Lung (tissue), 12 donors: ENCODE measurements around the gene RAB44. TPM values are rescaled to one million over a fixed set of nuclear protein-coding genes. Genes with fewer than 3 reads are reported as not detected.

Experiments used
- ATAC-seq: fragments of 200-7000 bp; cut with Tn5 transposase; one replicate; pipeline ENCODE4 v1.9.1; 2020; ENCODE audit warnings: moderate number of reproducible peaks; ENCODE audit not compliant: insufficient read depth, low FRiP score
- DNase-seq, 3 donors: peaks; one replicate each; pipeline ENCODE4 v3.0.0-alpha.2; 2013 to 2017
- H3K27ac ChIP-seq, 2 donors: one replicate each; pipeline ENCODE4 v1.5.1; 2013; ENCODE audit warnings: mild to moderate bottlenecking in 2 of 2, moderate library complexity in 2 of 2, control low read depth in 1 of 2, inconsistent platforms in 1 of 2, low read depth in 1 of 2, low read length in 1 of 2
- H3K27me3 ChIP-seq, 3 donors: one replicate each; pipeline ENCODE4 v1.5.1; 2013; ENCODE audit warnings: low read length in 2 of 3; ENCODE audit not compliant: control insufficient read depth in 3 of 3, insufficient read depth in 3 of 3
- H3K36me3 ChIP-seq, 4 donors: one replicate each; pipeline ENCODE4 v1.5.1; 2013; ENCODE audit warnings: low read length in 4 of 4, mild to moderate bottlenecking in 1 of 4, moderate library complexity in 1 of 4; ENCODE audit not compliant: control insufficient read depth in 4 of 4, insufficient read depth in 4 of 4
- H3K4me1 ChIP-seq, 5 donors: one replicate each; pipeline ENCODE4 v1.5.1; 2013; ENCODE audit warnings: low read length in 5 of 5, mild to moderate bottlenecking in 2 of 5, moderate library complexity in 1 of 5; ENCODE audit not compliant: control insufficient read depth in 5 of 5, insufficient read depth in 5 of 5
- H3K4me3 ChIP-seq: one replicate; pipeline ENCODE4 v1.5.1; 2013; ENCODE audit warnings: mild to moderate bottlenecking, control low read depth, moderate library complexity
- H3K9ac ChIP-seq, 2 donors: one replicate each; pipeline ENCODE4 v1.5.1; 2013; ENCODE audit warnings: low read length in 2 of 2, control low read depth in 1 of 2; ENCODE audit not compliant: insufficient read depth in 1 of 2
- H3K9me3 ChIP-seq, 4 donors: one replicate each; pipeline ENCODE4 v1.5.1; 2013; ENCODE audit warnings: low read length in 3 of 4, mild to moderate bottlenecking in 1 of 4, moderate library complexity in 1 of 4; ENCODE audit not compliant: control insufficient read depth in 4 of 4, insufficient read depth in 3 of 4
- WGBS, 2 donors: extraction: QIAGEN DNeasy Blood & Tissue Kit; methylation state at CpG; one replicate each; pipeline ENCODE4 v1.1.7; 2013; 5-methylcytosine and 5-hydroxymethylcytosine counted together
- polyA plus RNA-seq, 2 donors: library from polyadenylated mRNA; stranded (reverse); fragments of 200-250 nt; gene quantifications; one replicate each; pipeline ENCODE4 v1.2.1, GENCODE V29; 2013
- total RNA-seq, 2 donors: library from RNA; depleted of rRNA in 1 of 2; stranded (reverse); fragments of >200 nt in 1 of 2; gene quantifications; one replicate each; pipeline ENCODE4 v1.2.1, GENCODE V29; 2014 to 2021
- TF ChIP-seq, protein P1 (sequence below): IDR thresholded peaks from 2 replicates; pipeline ENCODE4 v1.5.1; 2012; ENCODE audit warnings: mild to moderate bottlenecking; ENCODE audit errors: control extremely low read depth, extremely low read depth
- donor health status: control.
- donor health status: control.
- donor health status: Bipolar disorder and iron deficiency.
- donor health status: healthy.
- donor health status: DM: yes; HTN: yes; CAD: no.

RAB44 gene
- total and polyA plus RNA-seq, 4 donors = 0.26 to 1.5 (median 0.91) TPM

DNA sequence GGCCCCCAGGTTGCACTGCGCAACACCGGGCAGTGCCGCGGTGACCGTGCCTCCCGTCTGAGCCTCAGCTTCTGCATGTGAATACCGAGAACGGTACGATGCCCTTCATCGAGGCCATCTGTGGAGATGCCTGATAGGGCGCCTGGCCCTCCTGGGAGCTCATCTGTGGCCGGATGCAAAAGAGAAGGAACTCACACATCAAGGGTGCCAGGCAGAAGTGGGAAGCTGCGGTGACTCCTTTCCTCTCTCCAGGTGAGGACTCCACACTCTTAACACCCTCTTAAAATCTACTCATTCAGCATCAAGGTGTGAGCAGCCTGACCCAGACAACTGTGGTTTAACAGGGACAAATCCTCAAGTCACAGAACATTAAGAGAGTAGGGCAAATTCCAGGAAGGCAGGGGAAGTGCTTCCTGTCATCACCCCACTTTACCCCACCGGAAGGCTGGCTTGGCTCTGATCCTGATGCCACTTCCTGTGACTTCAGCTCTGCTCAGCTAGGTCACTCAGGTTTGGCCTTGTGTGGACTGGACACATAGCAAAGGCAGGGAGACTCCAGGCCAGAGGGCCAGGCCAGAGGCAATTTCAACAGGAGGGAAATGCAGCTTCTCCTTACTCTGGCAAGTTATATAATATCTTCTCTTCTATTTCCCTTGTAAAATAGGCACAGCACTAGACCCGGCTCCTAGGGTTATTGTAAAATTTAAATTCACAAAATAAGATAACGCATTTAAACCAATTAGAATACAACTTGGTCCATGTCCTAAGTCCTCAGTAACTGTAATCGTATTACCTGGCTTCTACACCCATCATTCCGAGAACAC, 72.3 kb downstream of the RAB44 start:
- Histone ChIP-seq H3K36me3 (no peaks in the 10 kb centered on the region), H3K27ac (peak overlapping the region in 1 of 2 donors; percentile 37), H3K4me1 (peaks cover 0 to 11% (median 0%) of the 10 kb centered on the region in 5 donors), H3K9ac (no peak overlapping the region), H3K4me3 (no peak overlapping the region), H3K9me3 (no peaks in the 10 kb centered on the region), H3K27me3 (no peaks in the 10 kb centered on the region)
- 34 to 64% methylated on average over 18 of the region's 18 CpGs for WGBS, 2 donors
- DNase-seq = peak in 1 of 3 donors; percentile 25
- TF ChIP-seq, protein P1, sequence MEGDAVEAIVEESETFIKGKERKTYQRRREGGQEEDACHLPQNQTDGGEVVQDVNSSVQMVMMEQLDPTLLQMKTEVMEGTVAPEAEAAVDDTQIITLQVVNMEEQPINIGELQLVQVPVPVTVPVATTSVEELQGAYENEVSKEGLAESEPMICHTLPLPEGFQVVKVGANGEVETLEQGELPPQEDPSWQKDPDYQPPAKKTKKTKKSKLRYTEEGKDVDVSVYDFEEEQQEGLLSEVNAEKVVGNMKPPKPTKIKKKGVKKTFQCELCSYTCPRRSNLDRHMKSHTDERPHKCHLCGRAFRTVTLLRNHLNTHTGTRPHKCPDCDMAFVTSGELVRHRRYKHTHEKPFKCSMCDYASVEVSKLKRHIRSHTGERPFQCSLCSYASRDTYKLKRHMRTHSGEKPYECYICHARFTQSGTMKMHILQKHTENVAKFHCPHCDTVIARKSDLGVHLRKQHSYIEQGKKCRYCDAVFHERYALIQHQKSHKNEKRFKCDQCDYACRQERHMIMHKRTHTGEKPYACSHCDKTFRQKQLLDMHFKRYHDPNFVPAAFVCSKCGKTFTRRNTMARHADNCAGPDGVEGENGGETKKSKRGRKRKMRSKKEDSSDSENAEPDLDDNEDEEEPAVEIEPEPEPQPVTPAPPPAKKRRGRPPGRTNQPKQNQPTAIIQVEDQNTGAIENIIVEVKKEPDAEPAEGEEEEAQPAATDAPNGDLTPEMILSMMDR = no peak
- ATAC-seq = no peak

DNA sequence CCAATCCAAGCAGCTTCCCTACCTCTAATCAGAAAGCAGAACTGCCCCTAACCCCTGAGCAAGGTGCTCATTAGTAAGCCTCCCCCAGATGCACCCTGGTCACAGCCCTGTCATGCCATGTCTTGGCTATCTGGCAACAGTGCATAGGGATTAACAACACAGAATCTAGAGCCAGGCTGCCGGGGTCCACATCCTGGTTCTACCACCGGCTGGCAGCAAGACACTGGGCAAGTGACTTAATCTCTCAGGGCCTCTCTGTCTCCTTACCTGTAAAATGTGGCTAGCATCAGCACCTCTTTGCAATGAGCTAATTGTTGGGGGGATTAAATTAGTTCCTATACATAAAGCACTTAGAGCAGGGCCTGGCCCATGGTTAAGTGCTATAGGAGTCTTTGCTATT, 73.5 kb downstream of the RAB44 start:
- TF ChIP-seq, protein P1 = no peak
- DNase-seq = no peak
- no peak overlapping the region for H3K27ac ChIP-seq
- no peaks in the 10 kb centered on the region for H3K9me3 ChIP-seq
- H3K4me1 ChIP-seq = peaks cover 0 to 6% (median 0%) of the 10 kb centered on the region in 5 donors
- H3K9ac ChIP-seq = no peak overlapping the region
- H3K27me3 ChIP-seq = no peaks in the 10 kb centered on the region
- WGBS, 2 donors = 95 to 98% methylated on average over 2 of the region's 2 CpGs
- H3K36me3 ChIP-seq = no peaks in the 10 kb centered on the region
- no peak overlapping the region for H3K4me3 ChIP-seq
- ATAC-seq = no peak

DNA sequence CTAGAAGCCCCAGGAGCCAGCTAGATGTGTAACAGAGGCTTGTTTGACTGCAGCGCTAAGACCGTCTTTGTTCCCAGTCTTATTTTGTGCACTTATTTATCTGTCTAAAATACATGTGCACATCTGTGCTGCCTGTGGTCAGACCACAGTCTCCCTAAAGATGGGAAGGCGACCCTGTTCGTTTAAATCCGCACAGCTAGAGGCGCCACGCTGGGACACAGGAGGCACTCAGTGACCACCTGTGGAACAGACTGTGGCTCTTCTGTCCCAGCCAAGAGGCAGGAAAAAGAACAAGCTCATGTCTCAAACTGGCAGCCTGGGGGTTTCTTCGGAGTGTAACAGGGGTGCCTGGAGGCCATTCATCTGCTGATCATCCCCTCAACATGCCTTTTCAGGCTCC, 74.8 kb downstream of the RAB44 start:
- no peak overlapping the region for H3K27ac ChIP-seq
- H3K36me3 ChIP-seq = no peaks in the 10 kb centered on the region
- H3K27me3 ChIP-seq = no peaks in the 10 kb centered on the region
- H3K4me3 ChIP-seq = no peak overlapping the region
- peaks cover 0 to 7% (median 4%) of the 10 kb centered on the region in 5 donors for H3K4me1 ChIP-seq
- TF ChIP-seq, protein P1 = no peak
- WGBS, 2 donors = 84 to 88% methylated on average over 8 of the region's 8 CpGs
- no peak for DNase-seq
- H3K9me3 ChIP-seq = no peaks in the 10 kb centered on the region
- no peak for ATAC-seq
- no peak overlapping the region for H3K9ac ChIP-seq
